ENCODE results near the gene PGBD2.

Gene PGBD2

GRCh38 chr1:248906009-248906752, at the start of gene PGBD2:
PGBD2 (plus strand) TSS chr1:248906235; CDS start chr1:248913863, 7,628 bp downstream.
- Histone ChIP-seq H3K4me1 (ENCODE audit: control insufficient read depth in 1 of 2, insufficient read depth in 1 of 2, low read depth in 1 of 2, low read length in 1 of 2) (peaks cover 13 to 18% of the 10 kb centered on the region in 2 experiments), H3K27ac (peak within 1 kb of the TSS; percentile 98), H3K4me3 (ENCODE audit: low read depth in 1 of 2, low read length in 1 of 2) (peak within 1 kb of the TSS; percentile 90 to 98), H3K9me3 (no peaks in the 10 kb centered on the region), H3K27me3 (no peaks in the 10 kb centered on the region), H3K36me3 (peaks cover 6% of the 10 kb centered on the region)
- peak; percentile 88 for TF ChIP-seq CTCF (IDR thresholded peaks at IDR 0.05)

- Histone ChIP-seq H3K27me3 (no peaks in the 10 kb centered on the region), H3K4me3 (ENCODE audit: low read depth in 1 of 2, low read length in 1 of 2) (no peak overlapping the region), H3K9me3 (no peaks in the 10 kb centered on the region), H3K27ac (peak overlapping the region; percentile 92), H3K4me1 (ENCODE audit: control insufficient read depth in 1 of 2, insufficient read depth in 1 of 2, low read depth in 1 of 2, low read length in 1 of 2) (peaks cover 28 to 32% of the 10 kb centered on the region in 2 experiments), H3K36me3 (peaks cover 23% of the 10 kb centered on the region)
- no peak for TF ChIP-seq CTCF (IDR thresholded peaks at IDR 0.05)
These were observed 48.8 kb upstream of the PGBD2 start for GRCh38 chr1:248857201-248857600.

- peak overlapping the region; percentile 83 to 84 for H3K4me3 ChIP-seq (ENCODE audit: low read depth in 1 of 2, low read length in 1 of 2)
- H3K27ac ChIP-seq = peak overlapping the region; percentile 92
- H3K4me1 ChIP-seq (ENCODE audit: control insufficient read depth in 1 of 2, insufficient read depth in 1 of 2, low read depth in 1 of 2, low read length in 1 of 2) = peaks cover 28 to 31% of the 10 kb centered on the region in 2 experiments
- H3K9me3 ChIP-seq = no peaks in the 10 kb centered on the region
- H3K36me3 ChIP-seq = peaks cover 23% of the 10 kb centered on the region
- no peak for TF ChIP-seq CTCF (IDR thresholded peaks at IDR 0.05)
- no peaks in the 10 kb centered on the region for H3K27me3 ChIP-seq
These were observed 48.3 kb upstream of the PGBD2 start for GRCh38 chr1:248857749-248858095.

- Histone ChIP-seq H3K27ac (peak overlapping the region; percentile 92), H3K9me3 (no peaks in the 10 kb centered on the region), H3K4me3 (ENCODE audit: low read depth in 1 of 2, low read length in 1 of 2) (peak overlapping the region; percentile 83 to 84), H3K36me3 (peaks cover 23% of the 10 kb centered on the region), H3K4me1 (ENCODE audit: control insufficient read depth in 1 of 2, insufficient read depth in 1 of 2, low read depth in 1 of 2, low read length in 1 of 2) (peaks cover 32 to 34% of the 10 kb centered on the region in 2 experiments), H3K27me3 (no peaks in the 10 kb centered on the region)
- TF ChIP-seq CTCF (IDR thresholded peaks at IDR 0.05) = no peak
These were observed 47.7 kb upstream of the PGBD2 start for GRCh38 chr1:248858096-248858890.

GRCh38 chr1:248858891-248859889, 46.8 kb upstream of the PGBD2 start, which contains the start of gene ZNF692:
ZNF692 (minus strand) TSS chr1:248859085; CDS start chr1:248858309, 776 bp downstream.
- Histone ChIP-seq H3K27ac (peak within 1 kb of the TSS; percentile 92), H3K27me3 (no peaks in the 10 kb centered on the region), H3K9me3 (no peaks in the 10 kb centered on the region), H3K4me3 (ENCODE audit: low read depth in 1 of 2, low read length in 1 of 2) (peak within 1 kb of the TSS; percentile 83 to 84), H3K4me1 (ENCODE audit: control insufficient read depth in 1 of 2, insufficient read depth in 1 of 2, low read depth in 1 of 2, low read length in 1 of 2) (peaks cover 37 to 41% of the 10 kb centered on the region in 2 experiments), H3K36me3 (peaks cover 15% of the 10 kb centered on the region)
- peak; percentile 53 for TF ChIP-seq CTCF (IDR thresholded peaks at IDR 0.05)

Data from neutrophil (primary cell).